K562 (cell line): ENCODE results near the gene GNAQ. TPM values are rescaled to one million over a fixed set of nuclear protein-coding genes. Genes with fewer than 3 reads are reported as not detected.

ENCODE experiments used
- ATAC-seq: fragments of 200-7000 bp; cut with Tn5 transposase; 3 replicates; pipeline ENCODE4 v1.9.1; 2020; ENCODE audit warnings: moderate library complexity
- BruUV-seq: library from RNA; stranded (reverse); fragments of 400-500 nt; replicated peaks from 2 replicates; lab custom pipeline; 2021; lab: Mats Ljungman, UMichigan
- CTCF ChIA-PET: fragments of 300-600 bp; formaldehyde crosslinking; extraction: SDS; loops from one replicate; lab custom pipeline; 2021; ENCODE audit warnings: low intra/inter-chr PET ratio; lab: Yijun Ruan, JAX
- POLR2A ChIA-PET: fragments of 300-600, 350-650 bp; sonication (Branson Sonifier 250); formaldehyde crosslinking; extraction: SDS; loops from one replicate; lab custom pipeline; 2021; ENCODE audit warnings: antibody characterized with exemption, inconsistent platforms; lab: Yijun Ruan, JAX
- DNase-seq, 4 experiments: peaks; one replicate each; pipeline versions ENCODE4 v3.0.0 to v3.0.0-alpha.2; 2011 to 2018; ENCODE audit warnings: low spot score in 3 of 4, mixed read lengths in 3 of 4; ENCODE audit errors: extremely low read depth in 1 of 4
- FAIRE-seq: peaks from 2 replicates; lab custom pipeline; 2011; peaks lifted over from hg19 to GRCh38; lab: Jason Lieb, UNC
- H2AFZ ChIP-seq: 2 replicates; pipeline ENCODE4 v1.6.0; 2011; ENCODE audit warnings: low read depth, low read length, control low read depth, inconsistent platforms
- H3K27ac ChIP-seq: fragments of 200-600 bp; 3 replicates; pipeline ENCODE4 v1.8.0; 2011; ENCODE audit warnings: low read depth, mild to moderate bottlenecking, control low read depth, inconsistent platforms, low read length, moderate library complexity, mixed read lengths; ENCODE audit errors: extremely low read depth
- H3K27me3 ChIP-seq, 2 experiments: fragments of 300-600 bp in 1 of 2; 2 replicates in 1 of 2; 3 replicates in 1 of 2; pipeline versions ENCODE4 v1.6.0 to v1.8.0; 2011; ENCODE audit warnings: inconsistent platforms in 2 of 2, low read length in 2 of 2, mild to moderate bottlenecking in 1 of 2, mixed read lengths in 1 of 2, moderate library complexity in 1 of 2; ENCODE audit not compliant: control insufficient read depth in 2 of 2, insufficient read depth in 2 of 2
- H3K36me3 ChIP-seq: fragments of 300-600 bp; 3 replicates; pipeline ENCODE4 v1.8.0; 2011; ENCODE audit warnings: mild to moderate bottlenecking, low read length, inconsistent platforms; ENCODE audit not compliant: control insufficient read depth, insufficient read depth
- H3K4me1 ChIP-seq, 2 experiments: fragments of 200-600 bp in 1 of 2; replicated peaks in 1 of 2; 2 replicates in 1 of 2; 3 replicates in 1 of 2; pipeline versions ENCODE4 v1.5.1 to v1.8.0; 2011; ENCODE audit warnings: inconsistent platforms in 2 of 2, low read length in 2 of 2, mild to moderate bottlenecking in 1 of 2, mixed read lengths in 1 of 2, moderate library complexity in 1 of 2; ENCODE audit not compliant: control insufficient read depth in 2 of 2, insufficient read depth in 2 of 2
- H3K4me2 ChIP-seq: 2 replicates; pipeline ENCODE4 v1.6.1; 2011; ENCODE audit warnings: low read length, control low read depth, inconsistent platforms, mixed read lengths; ENCODE audit not compliant: insufficient read depth
- H3K4me3 ChIP-seq: fragments of 200-600 bp; sonication (generic), shearing (Covaris generic); 2 replicates; pipeline ENCODE4 v1.5.1; 2016; ENCODE audit warnings: control low read depth, inconsistent platforms
- H3K79me2 ChIP-seq: fragments of 200-600 bp; 3 replicates; pipeline ENCODE4 v1.8.0; 2011; ENCODE audit warnings: low read length, inconsistent platforms; ENCODE audit not compliant: control insufficient read depth, insufficient read depth
- H3K9ac ChIP-seq, 2 experiments: 2 replicates each; pipeline versions ENCODE4 v1.6.0 to v1.6.1; 2011; ENCODE audit warnings: low read depth in 2 of 2, low read length in 2 of 2, control low read depth in 1 of 2, inconsistent platforms in 1 of 2, mild to moderate bottlenecking in 1 of 2, mixed read lengths in 1 of 2; ENCODE audit not compliant: insufficient read depth in 1 of 2
- H3K9me1 ChIP-seq: one replicate; pipeline ENCODE4 v1.6.0; 2011; ENCODE audit warnings: inconsistent platforms, mild to moderate bottlenecking, low read length, moderate library complexity; ENCODE audit not compliant: control insufficient read depth, insufficient read depth
- H3K9me3 ChIP-seq: replicated peaks from 2 replicates; pipeline ENCODE4 v1.5.1; 2011; ENCODE audit warnings: low read depth, low read length, inconsistent platforms; ENCODE audit not compliant: control insufficient read depth, insufficient read depth
- H4K20me1 ChIP-seq: replicated peaks from 2 replicates; pipeline ENCODE4 v1.6.1; 2011; ENCODE audit warnings: low read length, inconsistent platforms, mixed read lengths; ENCODE audit not compliant: control insufficient read depth, insufficient read depth
- CHD4 ChIP-seq: fragments of 200-600 bp; sonication (generic); IDR thresholded peaks from 3 replicates; pipeline ENCODE4 v1.6.1; 2012; ENCODE audit warnings: low read depth, mild to moderate bottlenecking, mixed read lengths, low read length, inconsistent platforms; ENCODE audit not compliant: insufficient read depth, insufficient replicate concordance, poor library complexity, severe bottlenecking
- FUS ChIP-seq: fragments of 200-400 bp; formaldehyde crosslinking; optimal IDR thresholded peaks from 2 replicates; pipeline ENCODE3; 2017; ENCODE audit warnings: low read depth, low read length
- HDAC6 ChIP-seq: IDR thresholded peaks from 2 replicates; pipeline ENCODE4 v1.6.1; 2012; ENCODE audit warnings: low read depth, mild to moderate bottlenecking, control low read depth, inconsistent platforms, low read length, moderate library complexity
- HLTF ChIP-seq: fragments of 450-650 bp; IDR thresholded peaks from 2 replicates; pipeline ENCODE4 v1.6.1; 2016
- HNRNPLL ChIP-seq: fragments of 200-400 bp; formaldehyde crosslinking; IDR thresholded peaks from 2 replicates; pipeline ENCODE4 v1.6.1; 2017; ENCODE audit warnings: low read length, low read depth, mild to moderate bottlenecking; ENCODE audit not compliant: poor library complexity, severe bottlenecking
- KLF1 ChIP-seq: fragments of 450-650 bp; IDR thresholded peaks from 2 replicates; pipeline ENCODE4 v1.6.1; 2016; ENCODE audit warnings: missing genetic modification characterization, missing compliant biosample characterization
- MYC ChIP-seq, 2 experiments: fragments of 250-450 bp in 1 of 2; sonication (Bioruptor Pico) in 1 of 2; IDR thresholded peaks; 2 replicates each; pipeline versions ENCODE4 v1.5.1 to v1.6.1; 2012 to 2021; ENCODE audit warnings: low read depth in 2 of 2, borderline replicate concordance in 1 of 2, improper control_type of control experiment in 1 of 2, low read length in 1 of 2, mild to moderate bottlenecking in 1 of 2, moderate library complexity in 1 of 2
- PURB ChIP-seq: sonication (generic); formaldehyde crosslinking; IDR thresholded peaks from 2 replicates; pipeline ENCODE4 v1.9.0; 2021; ENCODE audit warnings: low read depth, mild to moderate bottlenecking, missing genetic modification reagents
- SLC30A9 ChIP-seq: fragments of 250-450 bp; sonication (Bioruptor Pico); IDR thresholded peaks from 2 replicates; pipeline ENCODE4 v1.8.0; 2022; ENCODE audit warnings: mild to moderate bottlenecking, moderate library complexity
- TFAP4 ChIP-seq: sonication (generic); formaldehyde crosslinking; IDR thresholded peaks from 2 replicates; pipeline ENCODE4 v1.8.0; 2022; ENCODE audit warnings: missing genetic modification reagents, mild to moderate bottlenecking, moderate library complexity, borderline replicate concordance
- ZBTB43 ChIP-seq: sonication (generic); formaldehyde crosslinking; IDR thresholded peaks from 2 replicates; pipeline ENCODE4 v1.8.0; 2023; ENCODE audit warnings: mild to moderate bottlenecking, missing genetic modification reagents
- ZBTB9 ChIP-seq: fragments of 450-650 bp; formaldehyde crosslinking; IDR thresholded peaks from 2 replicates; pipeline ENCODE4 v1.4.0; 2020; ENCODE audit warnings: mild to moderate bottlenecking, moderate library complexity
- ZNF57 ChIP-seq: fragments of 450-650 bp; formaldehyde crosslinking; IDR thresholded peaks from 2 replicates; pipeline ENCODE4 v1.4.0; 2020; ENCODE audit warnings: mild to moderate bottlenecking, moderate library complexity
- ZNF592 ChIP-seq: fragments of 450-650 bp; IDR thresholded peaks from 2 replicates; pipeline ENCODE4 v1.6.1; 2017; ENCODE audit warnings: antibody characterized with exemption, mild to moderate bottlenecking
- ZNF695 ChIP-seq: fragments of 450-650 bp; formaldehyde crosslinking; IDR thresholded peaks from 2 replicates; pipeline ENCODE4 v1.4.0; 2020; ENCODE audit warnings: mild to moderate bottlenecking, moderate library complexity
- WGBS: fragments of 100-300 bp; shearing (Covaris generic); methylation state at CpG from one replicate; pipeline ENCODE4 v1.1.6; 2016; ENCODE audit warnings: low coverage, mixed read lengths; ENCODE audit not compliant: insufficient coverage; ENCODE audit errors: missing lambda C conversion rate; 5-methylcytosine and 5-hydroxymethylcytosine counted together
- in situ Hi-C: fragments of 300-500 bp; cut with MboI; formaldehyde crosslinking; loops from 4 replicates; pipeline ENCODE4 v1.15.0; 2018; ENCODE audit warnings: inconsistent platforms, mixed read lengths
- intact Hi-C: fragments of 100-400 bp; cut with micrococcal nuclease; formaldehyde crosslinking; loops from 2 replicates; pipeline ENCODE4 v1.14.2; 2022
- polyA plus RNA-seq, 8 experiments: library from polyadenylated mRNA; depleted of rRNA in 4 of 8; stranded (reverse) in 5 of 8; unstranded in 3 of 8; fragments of >200 nt; fragmentation: Nextera tagmentation in 2 of 8; fragmentation: Illumina TruSeq in 1 of 8; extraction: Ambion mirVana in 2 of 8; extraction: Trizol in 1 of 8; gene quantifications; 2 replicates each; pipeline versions ENCODE4 v1.2.1 to v1.2.3, GENCODE V29; 2011 to 2014; ENCODE audit warnings: inconsistent platforms in 1 of 8, missing spikeins in 1 of 8
- total RNA-seq, 7 experiments: library from RNA; depleted of rRNA in 6 of 7; stranded (reverse); fragments of >200 nt in 6 of 7; fragmentation: Illumina TruSeq in 2 of 7; extraction: Trizol in 2 of 7; gene quantifications; 2 replicates each; pipeline versions ENCODE4 v1.2.1 to v1.2.3, GENCODE V29; 2011 to 2021; ENCODE audit warnings: low replicate concordance in 1 of 7

The GNAQ gene
- total and polyA plus RNA-seq, 9 of the 15 experiments (the other 6 are each of a cell fraction or from before 2014, with no cell fraction given) = 4.8 to 27.9 (median 17.5) TPM

GRCh38 chr9:77943057-77943456 lies 88.6 kb downstream of the GNAQ start:
- Histone ChIP-seq H3K9me3 (no peaks in the 10 kb centered on the region), H3K27me3 (no peaks in the 10 kb centered on the region), H3K9ac (no peak overlapping the region), H3K4me2 (no peak overlapping the region), H4K20me1 (no peaks in the 10 kb centered on the region), H3K36me3 (no peaks in the 10 kb centered on the region), H2AFZ (no peak overlapping the region), H3K9me1 (no peaks in the 10 kb centered on the region), H3K4me1 (peaks cover 0 to 46% of the 10 kb centered on the region in 2 experiments; a peak in 3 of 5 replicates), H3K79me2 (peaks cover 93% of the 10 kb centered on the region), H3K4me3 (no peak overlapping the region), H3K27ac (peak overlapping the region; percentile 58; the same call in 1 of the 3 replicates)
- BruUV-seq = no TSS peak
- DNase-seq (no peak), FAIRE-seq (no peak), ATAC-seq (peak; percentile 35; the same call in 1 of the 3 replicates)
- 6% methylated on average over 3 of the region's 4 CpGs for WGBS
- in situ Hi-C loops = no loop called here
- POLR2A ChIA-PET = no interaction called here
- intact Hi-C loops = loop anchor here (5.0 kb wide), 1 partner anchor 41 kb away; no protein-coding TSS in a partner anchor
- CTCF ChIA-PET = no interaction called here
- TF ChIP-seq ZNF592 (peak; percentile 19; the same call in 1 of the 2 replicates), FUS (no peak), SLC30A9 (CRISPR knock-in tag) (no peak), ZBTB9 (CRISPR knock-in tag) (no peak), ZBTB43 (CRISPR knock-in tag) (no peak), TFAP4 (CRISPR knock-in tag) (no peak), CHD4 (no peak), ZNF695 (CRISPR knock-in tag) (no peak), KLF1 (tag) (no peak), ZNF57 (CRISPR knock-in tag) (no peak), HLTF (no peak), HDAC6 (no peak), HNRNPLL (no peak), PURB (CRISPR knock-in tag) (no peak), MYC (IDR thresholded peaks at IDR 0.05; ENCODE audit: low read depth, low read length) (no peak), MYC (CRISPR knock-in tag; IDR thresholded peaks at IDR 0.05; ENCODE audit: borderline replicate concordance, low read depth) (no peak)
